ENCODE results near the gene ATP6V0B. TPM values are rescaled to one million over a fixed set of nuclear protein-coding genes. Genes with fewer than 3 reads are reported as not detected.

ATP6V0B gene
- total and polyA plus RNA-seq, 9 of the 15 experiments (the other 6 are each of a cell fraction or from before 2014, with no cell fraction given), result 137 to 328 (median 220) TPM

- TF ChIP-seq, protein P1, sequence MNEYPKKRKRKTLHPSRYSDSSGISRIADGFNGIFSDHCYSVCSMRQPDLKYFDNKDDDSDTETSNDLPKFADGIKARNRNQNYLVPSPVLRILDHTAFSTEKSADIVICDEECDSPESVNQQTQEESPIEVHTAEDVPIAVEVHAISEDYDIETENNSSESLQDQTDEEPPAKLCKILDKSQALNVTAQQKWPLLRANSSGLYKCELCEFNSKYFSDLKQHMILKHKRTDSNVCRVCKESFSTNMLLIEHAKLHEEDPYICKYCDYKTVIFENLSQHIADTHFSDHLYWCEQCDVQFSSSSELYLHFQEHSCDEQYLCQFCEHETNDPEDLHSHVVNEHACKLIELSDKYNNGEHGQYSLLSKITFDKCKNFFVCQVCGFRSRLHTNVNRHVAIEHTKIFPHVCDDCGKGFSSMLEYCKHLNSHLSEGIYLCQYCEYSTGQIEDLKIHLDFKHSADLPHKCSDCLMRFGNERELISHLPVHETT (CRISPR knock-in tag; conservative IDR thresholded peaks at IDR 0.05 in 1 of 2, IDR thresholded peaks at IDR 0.05 in 1 of 2), result peak in 1 of 2 experiments; percentile 63; a peak in 2 of 4 replicates
- TF ChIP-seq ZNF449 (CRISPR knock-in tag; IDR thresholded peaks at IDR 0.05) (no peak), MEF2D (tag; conservative IDR thresholded peaks at IDR 0.05; ENCODE audit: low read depth) (no peak), KHSRP (IDR thresholded peaks at IDR 0.05) (no peak), IRF1 (CRISPR knock-in tag; IDR thresholded peaks at IDR 0.05; ENCODE audit: borderline replicate concordance) (no peak), TEAD1 (CRISPR knock-in tag; IDR thresholded peaks at IDR 0.05) (peak in 1 of 2 experiments; percentile 6; a peak in 1 of 4 replicates), MITF (IDR thresholded peaks at IDR 0.05) (peak; percentile 8; the same call in 1 of the 2 replicates), FOXA3 (CRISPR knock-in tag; conservative IDR thresholded peaks at IDR 0.05 in 1 of 2, IDR thresholded peaks at IDR 0.05 in 1 of 2) (peak; percentile 86 to 95), GATA2 (CRISPR knock-in tag; IDR thresholded peaks at IDR 0.05) (no peak), ZKSCAN1 (IDR thresholded peaks at IDR 0.05; ENCODE audit: low read depth, low read length) (no peak), ATF1 (CRISPR knock-in tag; IDR thresholded peaks at IDR 0.05) (no peak), ATF1 (tag; IDR thresholded peaks at IDR 0.05) (no peak), ZNF584 (CRISPR knock-in tag; IDR thresholded peaks at IDR 0.05; ENCODE audit: low read depth) (0 out of 2 replicates have a peak, but pooled peaks have one; percentile 14), RB1 (IDR thresholded peaks at IDR 0.05; ENCODE audit: low read depth) (peak; percentile 23; the same call in 1 of the 2 replicates)
- TF ChIP-seq, protein P2, sequence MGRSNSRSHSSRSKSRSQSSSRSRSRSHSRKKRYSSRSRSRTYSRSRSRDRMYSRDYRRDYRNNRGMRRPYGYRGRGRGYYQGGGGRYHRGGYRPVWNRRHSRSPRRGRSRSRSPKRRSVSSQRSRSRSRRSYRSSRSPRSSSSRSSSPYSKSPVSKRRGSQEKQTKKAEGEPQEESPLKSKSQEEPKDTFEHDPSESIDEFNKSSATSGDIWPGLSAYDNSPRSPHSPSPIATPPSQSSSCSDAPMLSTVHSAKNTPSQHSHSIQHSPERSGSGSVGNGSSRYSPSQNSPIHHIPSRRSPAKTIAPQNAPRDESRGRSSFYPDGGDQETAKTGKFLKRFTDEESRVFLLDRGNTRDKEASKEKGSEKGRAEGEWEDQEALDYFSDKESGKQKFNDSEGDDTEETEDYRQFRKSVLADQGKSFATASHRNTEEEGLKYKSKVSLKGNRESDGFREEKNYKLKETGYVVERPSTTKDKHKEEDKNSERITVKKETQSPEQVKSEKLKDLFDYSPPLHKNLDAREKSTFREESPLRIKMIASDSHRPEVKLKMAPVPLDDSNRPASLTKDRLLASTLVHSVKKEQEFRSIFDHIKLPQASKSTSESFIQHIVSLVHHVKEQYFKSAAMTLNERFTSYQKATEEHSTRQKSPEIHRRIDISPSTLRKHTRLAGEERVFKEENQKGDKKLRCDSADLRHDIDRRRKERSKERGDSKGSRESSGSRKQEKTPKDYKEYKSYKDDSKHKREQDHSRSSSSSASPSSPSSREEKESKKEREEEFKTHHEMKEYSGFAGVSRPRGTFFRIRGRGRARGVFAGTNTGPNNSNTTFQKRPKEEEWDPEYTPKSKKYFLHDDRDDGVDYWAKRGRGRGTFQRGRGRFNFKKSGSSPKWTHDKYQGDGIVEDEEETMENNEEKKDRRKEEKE (IDR thresholded peaks at IDR 0.05; ENCODE audit: borderline replicate concordance in 1 of 2, control insufficient read depth in 1 of 2, low read depth in 2 of 2, low read length in 1 of 2), result no peak
These were observed 645 bp downstream of the ATP6V0B start (continued) for GRCh38 chr1:43975249-43975961.

Measured in K562 (cell line).